ENCODE measurements around the gene OR10AD1. TPM values are rescaled to one million over a fixed set of nuclear protein-coding genes. Genes with fewer than 3 reads are reported as not detected.
"Not testable (repeated sequence)": the region's sequence is repeated elsewhere in the genome, so short reads cannot be mapped to it uniquely, and the experiment has no call there.

OR10AD1 gene
- total RNA-seq, 1 donor from 2014 or later, result not detected

DNA sequence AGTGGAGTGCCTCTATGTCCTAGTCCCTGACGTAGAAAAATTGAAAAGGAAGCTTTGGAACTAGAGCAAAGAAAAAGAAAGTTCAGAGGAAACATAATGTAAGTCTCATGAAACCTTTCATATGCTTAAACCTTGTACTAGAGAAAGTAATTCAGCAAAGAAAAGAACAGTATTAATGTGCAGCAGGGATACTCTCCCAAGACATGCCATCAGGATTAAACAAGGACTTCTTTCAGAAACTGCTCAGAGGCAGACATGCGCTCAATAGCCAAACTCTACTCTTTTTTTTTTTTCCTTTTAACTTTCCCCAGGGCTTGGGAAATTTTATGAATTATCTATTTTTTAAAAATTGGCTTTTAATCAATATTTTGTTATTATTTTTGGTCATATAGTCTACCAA lies 38.6 kb downstream of the OR10AD1 start:
- H3K27ac Mint-ChIP-seq, result no peak overlapping the region
- DNase-seq, result no peak
- no peaks in the 10 kb centered on the region for H3K9me3 Mint-ChIP-seq
- H3K27me3 Mint-ChIP-seq, result peaks cover 30% of the 10 kb centered on the region
- intact Hi-C loops (cut with micrococcal nuclease), result loop anchor here (2.0 kb wide), 1 partner anchor 58 kb away; the partner anchor contains the start of gene SENP1
- no peaks in the 10 kb centered on the region for H3K36me3 Mint-ChIP-seq (ENCODE audit: low read depth)
- H3K4me1 Mint-ChIP-seq, result no peaks in the 10 kb centered on the region
- H3K4me3 Mint-ChIP-seq, result no peak overlapping the region

DNA sequence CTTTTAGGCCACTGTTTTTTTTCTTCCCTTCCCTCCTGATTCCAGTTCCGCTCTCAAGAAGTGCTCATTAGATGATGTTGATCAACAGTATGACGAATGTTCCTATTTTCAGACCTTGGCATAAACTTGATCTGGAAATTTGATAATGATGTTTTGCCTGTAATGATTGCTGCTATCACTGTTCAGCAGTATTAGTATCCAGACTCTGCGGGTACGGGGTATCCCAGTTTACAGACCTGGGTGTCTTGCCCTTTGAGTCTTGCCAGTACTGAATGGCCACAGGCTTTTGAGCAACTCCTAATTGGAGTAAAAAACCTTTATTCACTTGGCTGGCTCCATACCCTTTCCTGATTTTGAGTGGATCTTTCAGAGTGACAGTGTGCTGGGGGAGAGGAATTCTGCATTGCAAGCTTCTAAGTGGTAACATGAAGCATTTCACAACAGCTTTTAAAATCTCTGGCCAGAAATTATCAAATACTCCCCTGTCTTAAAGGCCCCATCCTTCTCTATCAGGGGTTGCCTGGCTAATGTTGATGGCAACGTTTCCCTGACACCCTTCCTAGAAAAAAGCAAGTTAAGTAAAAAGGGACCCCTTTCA lies 39.8 kb downstream of the OR10AD1 start:
- Mint-ChIP-seq H3K36me3 (ENCODE audit: low read depth) (no peaks in the 10 kb centered on the region), H3K27me3 (peaks cover 30% of the 10 kb centered on the region), H3K9me3 (no peaks in the 10 kb centered on the region), H3K4me1 (peaks cover under 1% of the 10 kb centered on the region), H3K27ac (no peak overlapping the region), H3K4me3 (no peak overlapping the region)
- intact Hi-C loops (cut with micrococcal nuclease), result no loop called here
- DNase-seq, result no peak

DNA sequence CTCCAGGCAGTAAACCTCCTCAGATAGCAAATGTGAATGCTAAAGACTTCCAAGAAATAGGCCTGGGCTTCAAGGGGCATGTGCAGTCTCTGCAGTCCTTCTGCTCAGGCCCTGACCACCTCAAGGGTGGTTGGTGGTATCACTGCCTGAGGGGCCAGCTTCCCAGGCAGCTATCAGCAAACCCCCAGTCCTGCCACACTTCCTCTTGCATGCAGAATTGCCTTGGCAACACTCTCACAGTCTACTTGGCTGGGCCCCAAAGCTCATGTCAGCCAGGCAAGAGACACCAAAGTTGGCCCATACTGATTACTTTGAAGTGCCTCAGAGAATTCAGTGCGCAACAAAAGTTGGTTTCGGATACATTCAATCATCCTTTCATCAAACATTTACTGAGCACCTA lies 42.3 kb downstream of the OR10AD1 start:
- Mint-ChIP-seq H3K4me1 (peaks cover 16% of the 10 kb centered on the region), H3K9me3 (no peaks in the 10 kb centered on the region), H3K27ac (no peak overlapping the region), H3K36me3 (ENCODE audit: low read depth) (peaks cover 4% of the 10 kb centered on the region), H3K27me3 (peaks cover 23% of the 10 kb centered on the region), H3K4me3 (no peak overlapping the region)
- DNase-seq, result no peak
- intact Hi-C loops (cut with micrococcal nuclease), result no loop called here

DNA sequence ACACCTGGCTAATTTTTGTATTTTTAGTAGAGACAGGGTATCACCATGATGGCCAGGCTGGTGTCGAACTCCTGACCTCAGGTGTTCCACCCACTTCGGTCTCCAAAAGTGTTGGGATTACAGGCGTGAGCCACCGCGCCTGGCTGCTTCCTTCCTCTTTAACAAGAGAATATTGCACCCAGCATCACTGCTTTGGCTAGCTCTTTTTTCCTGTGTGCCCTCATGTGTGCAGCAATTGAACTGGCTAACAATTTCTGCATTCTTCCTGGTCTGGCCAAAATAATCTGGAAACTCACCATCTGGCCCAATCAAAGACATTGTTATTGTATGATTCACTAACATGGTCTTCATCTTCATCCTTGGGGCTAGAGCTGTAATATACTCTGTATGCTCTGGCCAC lies 43.0 kb downstream of the OR10AD1 start:
- Mint-ChIP-seq H3K4me1 (peaks cover 16% of the 10 kb centered on the region), H3K27ac (no peak overlapping the region)

DNA sequence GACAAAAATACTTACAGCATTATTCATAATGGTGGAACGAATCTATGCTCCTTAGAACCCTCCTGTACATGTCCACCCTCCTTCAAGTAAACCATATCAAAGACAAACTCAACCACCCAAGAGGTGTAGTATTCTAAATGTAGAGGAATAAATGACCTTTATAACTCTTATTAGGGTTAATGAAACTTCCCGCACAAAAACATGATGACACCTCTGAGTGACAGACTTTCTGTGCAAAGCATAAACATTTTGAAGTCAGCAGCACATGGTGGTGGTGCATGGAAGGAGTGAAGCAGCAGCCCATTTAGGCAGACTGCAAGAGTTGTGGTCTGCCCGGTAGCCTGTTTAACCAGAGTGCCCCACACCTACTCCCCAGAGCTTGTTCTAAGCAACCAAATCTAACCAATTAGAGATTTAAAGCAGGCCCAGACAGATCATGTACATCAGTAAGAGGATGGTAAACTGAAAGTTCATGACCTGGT lies 45.2 kb downstream of the OR10AD1 start:
- Mint-ChIP-seq H3K27ac (peak overlapping the region; percentile 96), H3K4me1 (peaks cover 24% of the 10 kb centered on the region), H3K4me3 (peak overlapping the region; percentile 98), H3K27me3 (peaks cover 9% of the 10 kb centered on the region), H3K36me3 (ENCODE audit: low read depth) (peaks cover 14% of the 10 kb centered on the region), H3K9me3 (no peaks in the 10 kb centered on the region)
- peak; percentile 67 for DNase-seq
- intact Hi-C loops (cut with micrococcal nuclease), result loop anchor here (1.0 to 5.0 kb wide), 4 partner anchors 39 to 196 kb away; partner anchors contain the start of genes PFKM, SENP1 and TMEM106C

More for the DNA sequence above, 43.0 kb downstream of the OR10AD1 start:
- Mint-ChIP-seq H3K4me3 (no peak overlapping the region), H3K27me3 (peaks cover 19% of the 10 kb centered on the region), H3K36me3 (ENCODE audit: low read depth) (peaks cover 4% of the 10 kb centered on the region), H3K9me3 (no peaks in the 10 kb centered on the region)
- intact Hi-C loops (cut with micrococcal nuclease), result no loop called here
- DNase-seq, result no peak

DNA sequence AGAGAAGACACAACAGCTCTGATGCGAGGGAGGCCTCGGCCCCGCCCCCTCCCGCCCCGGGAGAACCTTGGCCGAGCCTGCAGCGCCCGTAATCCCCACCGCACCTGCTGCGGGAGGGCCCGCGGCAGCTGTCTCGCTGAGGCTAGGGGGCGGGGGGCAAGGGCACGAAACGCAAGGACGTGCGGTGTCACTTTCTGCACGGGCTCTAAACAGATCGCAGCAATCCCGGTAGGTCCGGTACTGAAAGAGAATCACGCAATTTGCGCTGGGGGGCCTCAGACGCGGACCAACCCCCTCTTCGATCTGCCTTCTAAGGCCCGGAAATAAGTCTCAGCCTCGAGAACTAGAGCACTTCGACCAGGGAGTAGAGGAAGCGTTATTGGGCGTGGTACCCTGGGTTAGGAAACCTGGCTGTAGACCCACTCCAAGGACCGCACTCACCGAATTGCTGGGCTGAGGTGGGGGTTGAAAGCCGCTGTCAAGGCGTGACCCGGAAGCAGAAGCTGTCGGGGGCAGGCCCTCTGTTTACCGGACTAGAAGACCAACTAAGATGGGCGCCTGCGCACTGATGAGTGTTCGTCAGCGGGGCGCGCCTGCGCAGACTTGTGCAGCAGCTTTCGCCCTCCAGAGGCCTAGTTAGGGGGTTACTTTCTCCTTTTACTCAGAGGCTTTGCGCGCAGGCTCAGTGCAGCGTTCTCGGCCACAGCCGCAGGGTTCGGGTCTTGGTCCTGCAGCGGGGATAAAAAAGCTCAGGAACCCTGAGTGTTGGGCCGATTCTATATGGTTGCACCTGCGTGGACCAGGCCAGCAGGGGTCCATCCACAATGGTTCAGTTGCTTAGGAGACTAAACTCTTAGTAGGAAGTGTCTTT lies 45.8 kb downstream of the OR10AD1 start, which contains the start of gene ASB8:
Gene ASB8 (minus strand): TSS at position 498 of the 871 bp plus-strand sequence. CDS start 4,019 bp downstream, outside the sequence.
- H3K4me3 Mint-ChIP-seq, result peak within 1 kb of the TSS; percentile 98
- peaks cover 18% of the 10 kb centered on the region for H3K36me3 Mint-ChIP-seq (ENCODE audit: low read depth)
- H3K4me1 Mint-ChIP-seq, result peaks cover 24% of the 10 kb centered on the region
- DNase-seq, result peak; percentile 100
- peaks cover 6% of the 10 kb centered on the region for H3K27me3 Mint-ChIP-seq
- H3K9me3 Mint-ChIP-seq, result no peaks in the 10 kb centered on the region
- intact Hi-C loops (cut with micrococcal nuclease), result loop anchor here (1.0 to 5.0 kb wide), 4 partner anchors 38 to 195 kb away; partner anchors contain the start of genes PFKM, SENP1 and TMEM106C
- peak within 1 kb of the TSS; percentile 96 for H3K27ac Mint-ChIP-seq

DNA sequence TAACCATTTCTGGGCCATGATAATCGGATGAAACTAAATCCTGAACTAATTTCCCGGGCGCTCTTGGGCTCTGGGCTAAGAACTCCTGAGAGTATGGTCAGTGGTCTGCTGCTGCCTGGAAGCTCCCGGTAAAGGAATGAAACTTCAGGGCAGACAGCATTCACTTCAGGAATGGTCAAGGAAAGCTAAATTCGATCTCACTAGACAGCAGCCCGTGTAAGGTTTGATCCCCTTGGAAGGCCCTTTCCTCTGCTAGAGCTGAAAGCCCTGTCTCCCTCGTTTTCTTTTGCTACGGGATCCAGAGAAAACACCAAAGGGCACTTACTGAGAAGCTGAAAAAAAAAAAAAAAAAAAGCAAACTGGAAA lies 46.5 kb downstream of the OR10AD1 start:
- intact Hi-C loops (cut with micrococcal nuclease), result loop anchor here (1.0 to 5.0 kb wide), 4 partner anchors 37 to 194 kb away; partner anchors contain the start of genes PFKM, SENP1 and TMEM106C
- Mint-ChIP-seq H3K27me3 (peaks cover 3% of the 10 kb centered on the region), H3K27ac (peak overlapping the region; percentile 96), H3K4me3 (peak overlapping the region; percentile 98), H3K4me1 (peaks cover 30% of the 10 kb centered on the region), H3K9me3 (no peaks in the 10 kb centered on the region), H3K36me3 (ENCODE audit: low read depth) (peaks cover 24% of the 10 kb centered on the region)
- no peak for DNase-seq

DNA sequence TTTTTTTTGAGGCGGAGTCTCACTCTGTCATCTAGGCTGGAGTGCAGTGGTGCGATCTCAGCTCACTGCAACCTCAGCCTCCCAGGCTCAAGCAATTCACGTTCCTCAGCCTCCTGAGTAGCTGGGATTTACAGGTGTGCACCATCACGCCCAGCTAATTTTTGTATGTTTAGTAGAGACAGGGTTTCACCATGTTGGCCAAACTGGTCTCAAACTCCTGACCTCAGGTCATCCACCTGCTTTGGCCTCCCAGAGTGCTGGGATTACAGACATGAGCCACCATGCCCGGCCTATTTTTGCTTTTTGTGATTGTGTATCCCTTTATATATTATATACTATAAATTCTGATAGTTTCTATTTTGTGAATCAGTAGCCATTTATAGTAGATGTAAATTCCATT lies 47.3 kb downstream of the OR10AD1 start:
- Mint-ChIP-seq H3K36me3 (ENCODE audit: low read depth) (peaks cover 26% of the 10 kb centered on the region), H3K4me1 (peaks cover 30% of the 10 kb centered on the region)
- not testable (repeated sequence) for H3K27me3 Mint-ChIP-seq, DNase-seq, H3K27ac Mint-ChIP-seq, H3K4me3 Mint-ChIP-seq, H3K9me3 Mint-ChIP-seq
- intact Hi-C loops (cut with micrococcal nuclease), result loop anchor here (5.0 kb wide), 1 partner anchor 193 kb away; the partner anchor contains the start of gene TMEM106C

Other genes with a start within 250 kb of the OR10AD1 start
- 155 and 162 TPM in 2 replicates for gene TMEM106C, start 239.7 kb downstream of the OR10AD1 start, total RNA-seq
- 0.07 TPM in 1 of 2 replicates, not detected in the other for gene COL2A1, start 198.8 kb downstream of the OR10AD1 start, total RNA-seq
- gene SENP1, start 97.2 kb downstream of the OR10AD1 start, total RNA-seq, result 55.4 and 58.6 TPM in 2 replicates
- gene PFKM, start 83.9 kb downstream of the OR10AD1 start, total RNA-seq, result 87.3 and 93.2 TPM in 2 replicates
- 30.0 and 35.8 TPM in 2 replicates for gene ASB8, start 45.8 kb downstream of the OR10AD1 start, total RNA-seq
- 0.38 and 0.44 TPM in 2 replicates for gene CCDC184, start 19.6 kb downstream of the OR10AD1 start, total RNA-seq
- 6.7 and 7.6 TPM in 2 replicates for gene ZNF641, start 147.6 kb upstream of the OR10AD1 start, total RNA-seq